BE2C (cell line): ENCODE data around the gene ZNF609.

Experiments used
- DNase-seq: peaks from one replicate; pipeline ENCODE4 v3.0.0-alpha.2; 2020
- H3K27me3 ChIP-seq: fragments of 250-450 bp; sonication (Bioruptor Pico); 2 replicates; pipeline ENCODE4 v1.5.1; 2020; ENCODE audit warnings: mild to moderate bottlenecking
- H3K36me3 ChIP-seq: fragments of 250-450 bp; sonication (Bioruptor Pico); 2 replicates; pipeline ENCODE4 v1.5.1; 2020; ENCODE audit warnings: mild to moderate bottlenecking
- H3K4me1 ChIP-seq: fragments of 250-450 bp; sonication (Bioruptor Pico); 2 replicates; pipeline ENCODE4 v1.5.1; 2020
- H3K4me3 ChIP-seq: 2 replicates; pipeline ENCODE4 v1.5.1; 2011; ENCODE audit warnings: low read depth, low read length
- H3K9me3 ChIP-seq: fragments of 250-450 bp; sonication (Bioruptor Pico); 2 replicates; pipeline ENCODE4 v1.5.1; 2020
- CTCF ChIP-seq: IDR thresholded peaks from 2 replicates; pipeline ENCODE4 v1.5.1; 2012; ENCODE audit warnings: mild to moderate bottlenecking, low read depth, low read length

ZNF609 gene

GRCh38 chr15:64460724-64461720 is 644 bp downstream of the ZNF609 start:
- Histone ChIP-seq H3K4me1 (no peaks in the 10 kb centered on the region; the same call in 1 of the 2 replicates), H3K9me3 (no peaks in the 10 kb centered on the region), H3K4me3 (peak overlapping the region; percentile 78), H3K36me3 (0 out of 2 replicates have a peak, but pooled peaks cover 2% of the 10 kb centered on the region), H3K27me3 (no peaks in the 10 kb centered on the region)
- peak; percentile 15; the same call in 1 of the 2 replicates for TF ChIP-seq CTCF
- peak; percentile 43 for DNase-seq

GRCh38 chr15:64461721-64462162 is 1.4 kb downstream of the ZNF609 start:
- TF ChIP-seq CTCF = no peak; the same call in 1 of the 2 replicates
- Histone ChIP-seq H3K27me3 (no peaks in the 10 kb centered on the region), H3K4me1 (no peaks in the 10 kb centered on the region; the same call in 1 of the 2 replicates), H3K9me3 (no peaks in the 10 kb centered on the region), H3K36me3 (peaks cover 2% of the 10 kb centered on the region; the same call in 1 of the 2 replicates), H3K4me3 (peak overlapping the region; percentile 78)
- peak; percentile 27 for DNase-seq

- H3K4me3 ChIP-seq = no peak overlapping the region
- no peak for TF ChIP-seq CTCF
- peaks cover 2% of the 10 kb centered on the region; the same call in 1 of the 2 replicates for H3K36me3 ChIP-seq
- H3K9me3 ChIP-seq = no peaks in the 10 kb centered on the region
- H3K4me1 ChIP-seq = no peaks in the 10 kb centered on the region; the same call in 1 of the 2 replicates
- no peaks in the 10 kb centered on the region for H3K27me3 ChIP-seq
- no peak for DNase-seq
Measured at GRCh38 chr15:64462492-64462891, 2.1 kb downstream of the ZNF609 start.

DNA sequence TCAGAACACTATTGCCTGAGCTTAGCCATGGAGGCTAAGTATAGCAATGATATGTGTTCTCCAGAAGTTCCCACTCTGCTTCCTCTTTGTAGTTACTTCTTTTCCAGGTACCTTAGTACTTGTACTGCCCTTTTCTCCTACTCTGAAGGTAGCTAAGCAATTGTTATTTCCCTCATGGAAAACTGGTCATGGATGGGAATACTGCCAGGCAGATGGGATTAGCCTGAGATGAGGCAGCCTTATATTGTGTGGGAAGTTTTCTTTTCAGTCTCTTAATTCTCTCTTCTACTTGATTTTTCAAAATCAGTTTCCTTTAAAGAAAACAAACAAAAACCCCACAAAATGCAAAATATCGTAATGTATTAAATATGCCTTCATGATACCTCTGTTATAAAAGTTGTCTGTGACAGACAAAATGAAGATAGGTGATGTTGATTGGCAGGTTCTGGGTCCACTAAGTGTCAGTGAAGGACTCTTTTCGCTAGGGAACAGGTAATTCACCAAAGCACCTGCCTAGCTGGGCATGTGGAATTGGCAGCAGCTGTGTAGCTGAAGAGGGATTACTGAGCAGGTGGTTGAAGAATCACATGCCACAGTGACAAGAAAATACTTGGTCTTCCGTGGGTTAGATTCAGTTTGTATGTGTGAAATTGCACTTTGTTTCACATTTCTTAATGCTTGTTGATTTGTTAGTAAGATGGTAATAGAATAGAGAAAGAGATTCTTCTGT is 4.1 kb downstream of the ZNF609 start:
- Histone ChIP-seq H3K4me1 (no peaks in the 10 kb centered on the region; the same call in 1 of the 2 replicates), H3K27me3 (no peaks in the 10 kb centered on the region), H3K36me3 (peaks cover 2% of the 10 kb centered on the region; the same call in 1 of the 2 replicates), H3K9me3 (no peaks in the 10 kb centered on the region), H3K4me3 (no peak overlapping the region)
- no peak for DNase-seq
- TF ChIP-seq CTCF = no peak

DNA sequence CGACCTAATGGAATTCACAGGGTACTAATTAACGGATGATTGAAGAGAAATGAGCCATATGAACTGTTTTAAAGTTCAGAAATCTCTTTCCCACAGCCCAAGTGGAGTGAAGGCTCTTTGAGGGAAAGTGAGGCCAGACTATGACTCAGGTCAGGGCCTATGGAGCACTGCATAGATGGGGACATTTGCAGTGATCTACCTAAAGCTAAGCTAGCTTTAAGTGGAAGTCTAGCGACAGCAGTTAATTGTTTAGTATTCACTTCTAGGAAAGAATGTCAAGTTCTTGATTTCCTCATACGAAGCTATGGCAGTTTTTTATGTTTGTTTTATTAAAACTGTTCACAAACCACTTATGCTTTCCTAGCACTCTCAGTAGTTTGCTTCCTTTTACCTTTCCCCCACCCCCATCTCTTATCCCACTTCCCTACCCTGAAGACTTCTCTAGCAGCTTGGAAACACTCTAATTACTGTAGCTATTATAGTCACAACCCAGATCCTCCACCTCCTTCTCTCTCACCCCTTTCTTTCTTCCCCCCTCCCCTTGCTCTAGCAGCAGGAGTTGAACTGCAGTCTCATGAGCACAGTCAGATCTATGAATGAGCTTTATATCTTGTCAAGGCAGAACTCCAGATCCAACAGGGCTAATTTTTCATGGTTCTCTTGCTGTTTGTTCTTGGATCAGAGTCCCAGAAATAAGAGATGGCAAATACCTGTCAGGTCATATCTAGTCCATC is 6.2 kb downstream of the ZNF609 start:
- Histone ChIP-seq H3K9me3 (no peaks in the 10 kb centered on the region), H3K4me1 (no peaks in the 10 kb centered on the region), H3K36me3 (peaks cover 2% of the 10 kb centered on the region; the same call in 1 of the 2 replicates), H3K27me3 (no peaks in the 10 kb centered on the region), H3K4me3 (no peak overlapping the region)
- DNase-seq = no peak
- no peak for TF ChIP-seq CTCF
